B cell (primary cell): ENCODE results near the gene ORMDL2. TPM values are rescaled to one million over a fixed set of nuclear protein-coding genes. Genes with fewer than 3 reads are reported as not detected.

Experiments
- ATAC-seq: fragments of 200-7000 bp; cut with Tn5 transposase; one replicate; pipeline ENCODE4 v1.10.0; 2021; ENCODE audit warnings: low read depth, mild to moderate bottlenecking, moderate number of reproducible peaks, moderate library complexity
- CTCF ChIA-PET: fragments of 350-600 bp; sonication (Branson Sonifier 250); formaldehyde crosslinking; loops from one replicate; lab custom pipeline; 2021; ENCODE audit warnings: antibody characterized with exemption, inconsistent platforms; lab: Charles Lee
- POLR2A ChIA-PET: fragments of 350-600 bp; sonication (Branson Sonifier 250); formaldehyde crosslinking; loops from one replicate; lab custom pipeline; 2021; ENCODE audit warnings: antibody characterized with exemption; lab: Charles Lee
- DNase-seq: peaks from one replicate; pipeline ENCODE4 v3.0.0; 2013
- H2AFZ ChIP-seq: 2 replicates; pipeline ENCODE4 v1.6.1; 2012; ENCODE audit warnings: mild to moderate bottlenecking, low read depth, low read length; ENCODE audit not compliant: insufficient read depth, poor library complexity, severe bottlenecking
- H3K27ac ChIP-seq, 2 donors: 1 replicate in 1 of 2; 2 replicates in 1 of 2; pipeline ENCODE4 v1.5.1; 2012 to 2013; ENCODE audit warnings: low read length in 2 of 2, mild to moderate bottlenecking in 2 of 2, moderate library complexity in 1 of 2
- H3K27me3 ChIP-seq, 4 experiments: fragments of 200-600 bp in 1 of 4; sonication (generic) in 1 of 4; replicated peaks in 1 of 4; 1 replicate in 2 of 4; 2 replicates in 2 of 4; pipeline versions ENCODE4 v1.6.1 to v1.7.0; 2013 to 2016; ENCODE audit warnings: low read length in 3 of 4, mild to moderate bottlenecking in 2 of 4, mixed read lengths in 1 of 4, moderate library complexity in 1 of 4; ENCODE audit not compliant: insufficient read depth in 4 of 4, control insufficient read depth in 3 of 4; ENCODE audit errors: control extremely low read depth in 1 of 4
- H3K36me3 ChIP-seq, 2 experiments: replicated peaks in 1 of 2; 1 replicate in 1 of 2; 2 replicates in 1 of 2; pipeline versions ENCODE4 v1.6.1 to v1.7.1; 2013; ENCODE audit warnings: low read length in 1 of 2; ENCODE audit not compliant: insufficient read depth in 2 of 2, control insufficient read depth in 1 of 2; ENCODE audit errors: control extremely low read depth in 1 of 2, extremely low read depth in 1 of 2
- H3K4me1 ChIP-seq, 2 donors: fragments of 200-600 bp in 1 of 2; sonication (generic) in 1 of 2; 1 replicate in 1 of 2; 2 replicates in 1 of 2; pipeline versions ENCODE4 v1.5.1 to v1.6.1; 2013 to 2017; ENCODE audit warnings: low read length in 2 of 2; ENCODE audit not compliant: control insufficient read depth in 2 of 2, insufficient read depth in 2 of 2
- H3K4me2 ChIP-seq: replicated peaks from 2 replicates; pipeline ENCODE3; 2012; ENCODE audit warnings: mild to moderate bottlenecking, low read depth, low read length; ENCODE audit not compliant: poor library complexity, severe bottlenecking
- H3K4me3 ChIP-seq, 5 experiments: fragments of 200-600 bp in 1 of 5; sonication (generic) in 1 of 5; 1 replicate in 3 of 5; 2 replicates in 2 of 5; pipeline versions ENCODE4 v1.5.1 to v1.7.0; 2011 to 2016; ENCODE audit warnings: low read length in 4 of 5, mild to moderate bottlenecking in 4 of 5, low read depth in 2 of 5, control low read depth in 1 of 5, moderate library complexity in 1 of 5; ENCODE audit not compliant: insufficient read depth in 1 of 5; ENCODE audit errors: control extremely low read depth in 1 of 5, extremely low read depth in 1 of 5
- H3K79me2 ChIP-seq: fragments of 200-600 bp; sonication (generic); one replicate; pipeline ENCODE4 v1.6.0; 2016; ENCODE audit warnings: low read length; ENCODE audit not compliant: control insufficient read depth, insufficient read depth
- H3K9ac ChIP-seq: fragments of 200-600 bp; sonication (generic); 2 replicates; pipeline ENCODE4 v1.6.1; 2017; ENCODE audit warnings: mild to moderate bottlenecking, low read length, moderate library complexity
- H3K9me3 ChIP-seq, 3 donors: one replicate each; pipeline versions ENCODE4 v1.6.1 to v1.7.1; 2013; ENCODE audit warnings: low read length in 2 of 3; ENCODE audit not compliant: control insufficient read depth in 2 of 3, insufficient read depth in 1 of 3; ENCODE audit errors: control extremely low read depth in 1 of 3
- H4K20me1 ChIP-seq: 2 replicates; pipeline ENCODE4 v1.6.0; 2012; ENCODE audit warnings: mild to moderate bottlenecking, low read length; ENCODE audit not compliant: insufficient read depth, control insufficient read depth, poor library complexity, severe bottlenecking
- H3K27ac Mint-ChIP-seq: one replicate; pipeline ENCODE4 v1.8.0; 2021; ENCODE audit warnings: mixed read lengths
- H3K27me3 Mint-ChIP-seq: one replicate; pipeline ENCODE4 v1.8.0; 2021; ENCODE audit warnings: mixed read lengths
- H3K4me1 Mint-ChIP-seq: one replicate; pipeline ENCODE4 v1.8.0; 2021; ENCODE audit warnings: mixed read lengths
- H3K4me3 Mint-ChIP-seq: one replicate; pipeline ENCODE4 v1.8.0; 2021; ENCODE audit warnings: mixed read lengths
- H3K9me3 Mint-ChIP-seq: one replicate; pipeline ENCODE4 v1.8.0; 2022; ENCODE audit warnings: mixed read lengths; ENCODE audit not compliant: insufficient read depth
- EZH2 ChIP-seq: IDR thresholded peaks from 2 replicates; pipeline ENCODE4 v1.6.1; 2012; ENCODE audit warnings: borderline replicate concordance, low read depth, mild to moderate bottlenecking, moderate library complexity, low read length; ENCODE audit not compliant: insufficient read depth, poor library complexity, severe bottlenecking
- WGBS: methylation state at CpG from one replicate; pipeline ENCODE4 v1.1.5; 2013; ENCODE audit warnings: missing lambda C conversion rate; ENCODE audit not compliant: insufficient coverage; 5-methylcytosine and 5-hydroxymethylcytosine counted together
- intact Hi-C: fragments of 100-400 bp; cut with micrococcal nuclease; formaldehyde crosslinking; loops from one replicate; pipeline ENCODE4 v1.10.0; 2022
- polyA plus RNA-seq: library from polyadenylated mRNA; depleted of rRNA; stranded (reverse); fragments of >200 nt; gene quantifications from 2 replicates; pipeline ENCODE4 v1.2.3, GENCODE V29; 2012
- total RNA-seq, 2 donors: library from RNA; stranded (reverse); fragments of 120-200 nt in 1 of 2; gene quantifications; 1 replicate in 1 of 2; 2 replicates in 1 of 2; pipeline versions ENCODE4 v1.2.3 to v1.2.4, GENCODE V29; 2013 to 2022
- TF ChIP-seq, protein P1 (sequence below): fragments of 200-600 bp; IDR thresholded peaks from one replicate; pipeline ENCODE4 v1.8.0; 2022; ENCODE audit warnings: antibody characterized with exemption, mild to moderate bottlenecking

Gene ORMDL2
- total and polyA plus RNA-seq, 2 donors (not counting 1 experiment from before 2014, with no cell fraction given), result 22.7 to 41.9 TPM

- Mint-ChIP-seq H3K9me3 (no peaks in the 10 kb centered on the region), H3K4me1 (no peaks in the 10 kb centered on the region), H3K27ac (no peak overlapping the region), H3K4me3 (no peak overlapping the region), H3K27me3 (no peaks in the 10 kb centered on the region)
- TF ChIP-seq EZH2, result no peak
- TF ChIP-seq, protein P1, sequence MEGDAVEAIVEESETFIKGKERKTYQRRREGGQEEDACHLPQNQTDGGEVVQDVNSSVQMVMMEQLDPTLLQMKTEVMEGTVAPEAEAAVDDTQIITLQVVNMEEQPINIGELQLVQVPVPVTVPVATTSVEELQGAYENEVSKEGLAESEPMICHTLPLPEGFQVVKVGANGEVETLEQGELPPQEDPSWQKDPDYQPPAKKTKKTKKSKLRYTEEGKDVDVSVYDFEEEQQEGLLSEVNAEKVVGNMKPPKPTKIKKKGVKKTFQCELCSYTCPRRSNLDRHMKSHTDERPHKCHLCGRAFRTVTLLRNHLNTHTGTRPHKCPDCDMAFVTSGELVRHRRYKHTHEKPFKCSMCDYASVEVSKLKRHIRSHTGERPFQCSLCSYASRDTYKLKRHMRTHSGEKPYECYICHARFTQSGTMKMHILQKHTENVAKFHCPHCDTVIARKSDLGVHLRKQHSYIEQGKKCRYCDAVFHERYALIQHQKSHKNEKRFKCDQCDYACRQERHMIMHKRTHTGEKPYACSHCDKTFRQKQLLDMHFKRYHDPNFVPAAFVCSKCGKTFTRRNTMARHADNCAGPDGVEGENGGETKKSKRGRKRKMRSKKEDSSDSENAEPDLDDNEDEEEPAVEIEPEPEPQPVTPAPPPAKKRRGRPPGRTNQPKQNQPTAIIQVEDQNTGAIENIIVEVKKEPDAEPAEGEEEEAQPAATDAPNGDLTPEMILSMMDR, result no peak
- H3K36me3 ChIP-seq, result peaks cover 5 to 49% of the 10 kb centered on the region in 2 experiments
- no peak overlapping the region for H3K9ac ChIP-seq
- H3K27ac ChIP-seq, result no peak overlapping the region
- peaks cover 28% of the 10 kb centered on the region for H3K79me2 ChIP-seq
- ATAC-seq (no peak), DNase-seq (no peak)
- intact Hi-C loops, result no loop called here
- H4K20me1 ChIP-seq, result peaks cover 18% of the 10 kb centered on the region
- CTCF ChIA-PET, result no interaction called here
- H3K4me1 ChIP-seq, result no peaks in the 10 kb centered on the region
- H3K9me3 ChIP-seq, result no peaks in the 10 kb centered on the region
- no peak overlapping the region for H3K4me2 ChIP-seq
- POLR2A ChIA-PET, result no interaction called here
- H3K27me3 ChIP-seq, result no peaks in the 10 kb centered on the region
- H3K4me3 ChIP-seq, result no peak overlapping the region
- H2AFZ ChIP-seq, result no peak overlapping the region
- WGBS, result 95% methylated on average over 6 of the region's 6 CpGs
Observed at GRCh38 chr12:55771736-55772135, 46.1 kb upstream of the ORMDL2 start.

GRCh38 chr12:55777856-55778255 is 40.0 kb upstream of the ORMDL2 start:
- no peaks in the 10 kb centered on the region for H3K9me3 ChIP-seq
- no peaks in the 10 kb centered on the region for H3K4me1 ChIP-seq
- no peak overlapping the region for H3K4me3 Mint-ChIP-seq
- H4K20me1 ChIP-seq, result peaks cover 7% of the 10 kb centered on the region
- H3K36me3 ChIP-seq, result peaks cover 18 to 49% of the 10 kb centered on the region in 2 experiments
- no peaks in the 10 kb centered on the region for H3K27me3 Mint-ChIP-seq
- no peak overlapping the region for H3K9ac ChIP-seq
- H2AFZ ChIP-seq, result no peak overlapping the region
- H3K4me1 Mint-ChIP-seq, result no peaks in the 10 kb centered on the region
- DNase-seq, result no peak
- intact Hi-C loops, result no loop called here
- ChIA-PET CTCF (no interaction called here), POLR2A (no interaction called here)
- no peaks in the 10 kb centered on the region for H3K27me3 ChIP-seq
- 100% methylated on average over 1 of the region's 3 CpGs for WGBS
- TF ChIP-seq, protein P1, result no peak
- no peak for TF ChIP-seq EZH2
- no peak for ATAC-seq
- no peak overlapping the region for H3K27ac ChIP-seq
- no peak overlapping the region for H3K4me3 ChIP-seq
- no peak overlapping the region for H3K27ac Mint-ChIP-seq
- H3K9me3 Mint-ChIP-seq, result no peaks in the 10 kb centered on the region
- no peak overlapping the region for H3K4me2 ChIP-seq
- peaks cover 20% of the 10 kb centered on the region for H3K79me2 ChIP-seq
